C4-2B (cell line): ENCODE data around the gene SOX18.
"Not testable (repeated sequence)": the region's sequence is repeated elsewhere in the genome, so short reads cannot be mapped to it uniquely, and the experiment has no call there.

Experiments
- H3K27ac ChIP-seq: fragments of 450-650 bp; 2 replicates; pipeline ENCODE4 v1.5.1; 2017
- CTCF ChIP-seq: fragments of 450-650 bp; conservative IDR thresholded peaks from 2 replicates; pipeline ENCODE4 v1.5.1; 2017; ENCODE audit warnings: mild to moderate bottlenecking
- ZFX ChIP-seq: fragments of 450-650 bp; IDR thresholded peaks from 2 replicates; pipeline ENCODE4 v1.6.1; 2017

Gene SOX18

DNA sequence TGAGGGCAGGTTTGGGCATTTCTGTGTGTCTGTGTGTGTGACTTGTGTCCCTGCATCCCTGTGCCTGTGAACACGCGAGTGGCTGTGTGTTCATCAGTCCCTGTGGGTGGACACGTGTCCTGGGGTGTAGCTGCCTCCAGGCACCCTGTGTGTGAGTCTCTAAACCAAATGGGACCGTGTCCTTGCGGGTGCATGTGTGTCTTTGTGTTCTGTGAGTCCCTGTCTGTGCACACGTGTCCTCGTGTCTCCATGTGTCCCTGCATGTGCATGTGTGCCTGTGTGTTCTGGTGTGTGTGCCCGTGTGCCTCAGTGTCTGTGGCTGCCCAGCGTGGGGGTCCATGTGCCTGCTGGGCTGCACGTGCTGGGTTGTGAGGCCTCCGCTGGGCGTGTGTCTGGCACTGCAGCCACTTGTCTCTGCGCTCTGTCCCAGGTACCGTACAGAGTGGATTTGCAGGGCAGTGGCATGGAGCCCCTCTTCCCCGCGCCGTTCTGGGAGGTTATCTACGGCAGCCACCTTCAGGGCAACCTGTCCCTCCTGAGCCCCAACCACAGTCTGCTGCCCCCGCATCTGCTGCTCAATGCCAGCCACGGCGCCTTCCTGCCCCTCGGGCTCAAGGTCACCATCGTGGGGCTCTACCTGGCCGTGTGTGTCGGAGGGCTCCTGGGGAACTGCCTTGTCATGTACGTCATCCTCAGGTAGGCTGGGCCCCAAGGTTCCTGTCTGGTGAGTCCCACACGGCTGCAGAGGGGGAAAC is 43.0 kb upstream of the SOX18 start:
- TF ChIP-seq CTCF: no peak
- H3K27ac ChIP-seq: no peak overlapping the region

GRCh38 chr20:64091770-64092169 is 42.3 kb upstream of the SOX18 start:
- H3K27ac ChIP-seq: no peak overlapping the region
- TF ChIP-seq ZFX (no peak), CTCF (no peak)

GRCh38 chr20:64091340-64091739 is 41.9 kb upstream of the SOX18 start:
- TF ChIP-seq CTCF: no peak
- TF ChIP-seq ZFX: no peak
- H3K27ac ChIP-seq: no peak overlapping the region

DNA sequence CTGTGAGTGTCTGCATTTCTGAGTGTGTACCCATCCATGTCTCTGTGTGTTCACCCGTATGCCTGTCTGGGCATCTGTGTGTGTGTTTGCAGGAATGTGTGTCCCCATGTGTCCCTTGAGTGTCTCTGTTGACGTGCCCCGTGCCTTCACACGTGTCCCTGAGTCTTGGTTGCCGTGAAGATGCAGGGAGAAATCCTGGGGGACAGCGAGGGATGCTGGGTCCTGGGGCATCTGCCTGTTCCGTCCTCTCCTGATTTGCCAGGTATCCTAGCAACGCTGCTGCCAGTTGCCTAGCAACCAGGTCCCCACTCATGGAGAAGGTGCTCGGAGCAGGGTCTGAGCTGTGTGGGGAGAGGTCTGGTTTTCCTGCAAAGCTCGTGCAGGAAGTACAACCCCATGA is 40.7 kb upstream of the SOX18 start:
- TF ChIP-seq ZFX (no peak), CTCF (no peak)
- no peak overlapping the region for H3K27ac ChIP-seq

- H3K27ac ChIP-seq: not testable (repeated sequence)
Measured at GRCh38 chr20:64088586-64088985, 39.1 kb upstream of the SOX18 start.

DNA sequence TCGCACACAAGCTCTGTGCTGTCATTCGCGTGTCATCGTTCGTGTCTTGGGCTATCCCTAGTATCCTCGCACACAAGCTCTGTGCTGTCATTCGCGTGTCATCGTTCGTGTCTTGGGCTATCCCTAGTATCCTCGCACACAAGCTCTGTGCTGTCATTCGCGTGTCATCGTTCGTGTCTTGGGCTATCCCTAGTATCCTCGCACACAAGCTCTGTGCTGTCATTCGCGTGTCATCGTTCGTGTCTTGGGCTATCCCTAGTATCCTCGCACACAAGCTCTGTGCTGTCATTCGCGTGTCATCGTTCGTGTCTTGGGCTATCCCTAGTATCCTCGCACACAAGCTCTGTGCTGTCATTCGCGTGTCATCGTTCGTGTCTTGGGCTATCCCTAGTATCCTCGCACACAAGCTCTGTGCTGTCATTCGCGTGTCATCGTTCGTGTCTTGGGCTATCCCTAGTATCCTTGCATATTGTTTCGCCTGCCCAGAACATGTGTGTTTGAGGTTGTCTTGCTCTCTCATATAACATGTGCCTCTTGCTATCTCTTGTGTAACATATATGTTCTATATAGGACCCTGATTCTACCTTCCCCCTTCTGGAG is 37.9 kb upstream of the SOX18 start:
- H3K27ac ChIP-seq: not testable (repeated sequence)

DNA sequence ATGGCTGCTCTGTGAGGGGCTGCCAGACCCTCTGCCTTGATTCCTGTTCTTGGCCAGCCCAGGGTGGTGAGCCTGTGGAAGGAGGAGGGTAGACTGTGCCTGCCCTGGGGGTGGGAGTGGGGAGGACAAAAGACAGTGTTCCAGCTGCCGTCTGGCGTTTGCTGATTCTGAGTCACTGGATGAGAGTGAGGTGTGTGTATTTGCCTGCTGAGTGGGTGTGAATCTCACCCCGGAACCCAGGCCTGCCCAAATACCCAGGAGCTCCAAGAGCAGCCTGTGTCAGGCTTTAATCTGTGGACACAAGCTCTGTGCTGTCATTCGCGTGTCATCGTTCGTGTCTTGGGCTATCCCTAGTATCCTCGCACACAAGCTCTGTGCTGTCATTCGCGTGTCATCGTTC is 37.4 kb upstream of the SOX18 start:
- no peak for TF ChIP-seq ZFX
- TF ChIP-seq CTCF: no peak
- H3K27ac ChIP-seq: no peak overlapping the region

DNA sequence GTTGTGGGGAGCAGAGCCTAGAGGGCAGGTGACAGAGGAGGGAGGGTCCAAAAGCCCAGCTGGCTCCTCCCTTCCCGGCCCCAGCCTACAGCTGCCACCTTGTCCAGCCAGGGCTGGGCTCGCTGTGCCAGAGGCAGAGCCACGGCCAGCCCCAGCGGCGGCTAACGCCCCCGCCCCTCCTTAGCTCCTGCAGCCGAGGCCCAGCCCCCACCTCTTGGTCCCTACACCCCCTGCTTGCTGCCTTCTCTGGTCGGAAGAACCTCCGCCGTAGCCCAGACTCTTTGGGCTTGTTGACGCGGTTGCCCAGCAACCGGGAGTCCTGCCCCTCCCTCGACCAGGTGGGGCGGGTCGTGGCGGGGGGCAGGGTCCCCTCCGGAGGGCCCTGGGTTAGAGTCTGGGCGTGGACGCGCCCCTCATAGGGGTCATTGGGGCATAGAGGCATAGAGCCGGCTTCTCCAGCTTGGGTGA is 35.3 kb upstream of the SOX18 start:
- TF ChIP-seq CTCF: no peak
- no peak for TF ChIP-seq ZFX
- H3K27ac ChIP-seq: no peak overlapping the region
